OCI-LY1 (cell line): ENCODE data around the gene TP53RK.

Experiments
- H2AFZ ChIP-seq: fragments of 200-600 bp; sonication (generic), shearing (Covaris generic); 2 replicates; pipeline ENCODE4 v1.6.0; 2014; ENCODE audit warnings: antibody characterized with exemption, mild to moderate bottlenecking, low read length
- H3F3A ChIP-seq: fragments of 200-600 bp; sonication (generic), shearing (Covaris generic); 2 replicates; pipeline ENCODE4 v1.6.0; 2014; ENCODE audit warnings: mild to moderate bottlenecking, antibody characterized with exemption, low read length, moderate library complexity; ENCODE audit not compliant: insufficient read depth
- H3K27ac ChIP-seq: fragments of 200-600 bp; sonication (generic); 2 replicates; pipeline ENCODE4 v1.5.1; 2014; ENCODE audit warnings: low read length, mixed run types, mild to moderate bottlenecking, low read depth; ENCODE audit not compliant: poor library complexity, severe bottlenecking
- H3K27me3 ChIP-seq: fragments of 200-600 bp; sonication (generic); 2 replicates; pipeline ENCODE4 v1.6.0; 2014; ENCODE audit warnings: antibody characterized with exemption, mild to moderate bottlenecking, low read length, moderate library complexity; ENCODE audit not compliant: insufficient read depth
- H3K36me3 ChIP-seq: fragments of 200-600 bp; sonication (generic); 2 replicates; pipeline ENCODE4 v1.6.1; 2014; ENCODE audit warnings: mild to moderate bottlenecking, antibody characterized with exemption, low read length, moderate library complexity, mixed read lengths; ENCODE audit not compliant: insufficient read depth
- H3K4me1 ChIP-seq: fragments of 200-600 bp; sonication (generic); 2 replicates; pipeline ENCODE4 v1.5.1; 2014; ENCODE audit warnings: mild to moderate bottlenecking, low read length, moderate library complexity; ENCODE audit not compliant: insufficient read depth, severe bottlenecking
- H3K4me2 ChIP-seq: fragments of 200-600 bp; sonication (generic), shearing (Covaris generic); 2 replicates; pipeline ENCODE4 v1.6.1; 2014; ENCODE audit warnings: low read length
- H3K4me3 ChIP-seq: fragments of 200-600 bp; sonication (generic); 2 replicates; pipeline ENCODE4 v1.5.1; 2014; ENCODE audit warnings: low read length, low read depth, mild to moderate bottlenecking, mixed read lengths; ENCODE audit not compliant: poor library complexity, severe bottlenecking
- H3K79me2 ChIP-seq: fragments of 200-600 bp; shearing (Covaris generic); 2 replicates; pipeline ENCODE4 v1.6.1; 2016; ENCODE audit warnings: mixed run types, low read length, mixed read lengths; ENCODE audit not compliant: insufficient read depth
- H3K9ac ChIP-seq: fragments of 200-600 bp; sonication (generic), shearing (Covaris generic); 2 replicates; pipeline ENCODE4 v1.6.1; 2014; ENCODE audit warnings: mild to moderate bottlenecking, low read length, mixed read lengths
- H3K9me2 ChIP-seq: fragments of 200-600 bp; sonication (generic), shearing (Covaris generic); 2 replicates; pipeline ENCODE4 v1.6.1; 2014; ENCODE audit warnings: low read depth, mild to moderate bottlenecking, low read length, mixed read lengths
- H3K9me3 ChIP-seq: fragments of 200-600 bp; shearing (Covaris generic); 2 replicates; pipeline ENCODE4 v1.6.1; 2014; ENCODE audit warnings: low read length, mixed read lengths
- H4K20me1 ChIP-seq: fragments of 200-600 bp; sonication (generic), shearing (Covaris generic); 2 replicates; pipeline ENCODE4 v1.6.0; 2016; ENCODE audit warnings: mild to moderate bottlenecking, low read length; ENCODE audit not compliant: insufficient read depth
- EZH2 ChIP-seq: fragments of 200-600 bp; sonication (generic), shearing (Covaris generic); IDR thresholded peaks from 2 replicates; pipeline ENCODE4 v1.8.0; 2017; ENCODE audit warnings: borderline replicate concordance, mixed run types, mild to moderate bottlenecking, antibody characterized with exemption, low read length, moderate library complexity, mixed read lengths
- TF ChIP-seq, protein P1 (sequence below): fragments of 200-600 bp; sonication (generic), shearing (Covaris generic); IDR thresholded peaks from 2 replicates; pipeline ENCODE4 v1.5.1; 2017; ENCODE audit warnings: mild to moderate bottlenecking, antibody characterized with exemption, low read length, moderate library complexity, mixed read lengths

The TP53RK gene

DNA sequence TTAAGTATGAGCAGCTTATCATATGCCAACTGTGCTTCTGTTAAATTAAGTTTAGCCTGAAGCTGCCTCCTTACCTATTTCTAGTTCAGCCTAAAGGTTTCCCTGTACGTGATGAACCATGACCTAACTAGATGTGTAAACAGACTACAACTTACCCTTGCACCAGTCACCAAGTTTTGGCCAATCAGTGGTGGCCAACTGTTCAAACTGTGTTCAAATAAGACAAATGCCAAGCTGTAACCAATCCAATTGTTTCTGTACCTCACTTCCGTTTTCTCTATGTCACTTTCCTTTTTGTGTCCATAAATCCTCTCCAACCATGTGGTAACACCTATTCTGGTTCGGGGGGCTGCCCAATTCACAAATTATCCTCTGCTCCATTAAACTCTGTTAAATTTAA, 14.2 kb upstream of the TP53RK start:
- Histone ChIP-seq H3K27ac (no peak overlapping the region), H3K36me3 (no peaks in the 10 kb centered on the region; the same call in 1 of the 2 replicates), H3K9me3 (peaks cover 5% of the 10 kb centered on the region; the same call in 1 of the 2 replicates), H4K20me1 (no peaks in the 10 kb centered on the region), H3K9me2 (no peaks in the 10 kb centered on the region), H3K9ac (no peak overlapping the region), H3K27me3 (peaks cover 6% of the 10 kb centered on the region; the same call in 1 of the 2 replicates), H3K4me1 (no peaks in the 10 kb centered on the region), H3K79me2 (no peaks in the 10 kb centered on the region), H3K4me3 (no peak overlapping the region), H3F3A (no peaks in the 10 kb centered on the region), H3K4me2 (no peak overlapping the region), H2AFZ (no peak overlapping the region)
- TF ChIP-seq, protein P1, sequence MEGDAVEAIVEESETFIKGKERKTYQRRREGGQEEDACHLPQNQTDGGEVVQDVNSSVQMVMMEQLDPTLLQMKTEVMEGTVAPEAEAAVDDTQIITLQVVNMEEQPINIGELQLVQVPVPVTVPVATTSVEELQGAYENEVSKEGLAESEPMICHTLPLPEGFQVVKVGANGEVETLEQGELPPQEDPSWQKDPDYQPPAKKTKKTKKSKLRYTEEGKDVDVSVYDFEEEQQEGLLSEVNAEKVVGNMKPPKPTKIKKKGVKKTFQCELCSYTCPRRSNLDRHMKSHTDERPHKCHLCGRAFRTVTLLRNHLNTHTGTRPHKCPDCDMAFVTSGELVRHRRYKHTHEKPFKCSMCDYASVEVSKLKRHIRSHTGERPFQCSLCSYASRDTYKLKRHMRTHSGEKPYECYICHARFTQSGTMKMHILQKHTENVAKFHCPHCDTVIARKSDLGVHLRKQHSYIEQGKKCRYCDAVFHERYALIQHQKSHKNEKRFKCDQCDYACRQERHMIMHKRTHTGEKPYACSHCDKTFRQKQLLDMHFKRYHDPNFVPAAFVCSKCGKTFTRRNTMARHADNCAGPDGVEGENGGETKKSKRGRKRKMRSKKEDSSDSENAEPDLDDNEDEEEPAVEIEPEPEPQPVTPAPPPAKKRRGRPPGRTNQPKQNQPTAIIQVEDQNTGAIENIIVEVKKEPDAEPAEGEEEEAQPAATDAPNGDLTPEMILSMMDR, result no peak
- no peak for TF ChIP-seq EZH2

DNA sequence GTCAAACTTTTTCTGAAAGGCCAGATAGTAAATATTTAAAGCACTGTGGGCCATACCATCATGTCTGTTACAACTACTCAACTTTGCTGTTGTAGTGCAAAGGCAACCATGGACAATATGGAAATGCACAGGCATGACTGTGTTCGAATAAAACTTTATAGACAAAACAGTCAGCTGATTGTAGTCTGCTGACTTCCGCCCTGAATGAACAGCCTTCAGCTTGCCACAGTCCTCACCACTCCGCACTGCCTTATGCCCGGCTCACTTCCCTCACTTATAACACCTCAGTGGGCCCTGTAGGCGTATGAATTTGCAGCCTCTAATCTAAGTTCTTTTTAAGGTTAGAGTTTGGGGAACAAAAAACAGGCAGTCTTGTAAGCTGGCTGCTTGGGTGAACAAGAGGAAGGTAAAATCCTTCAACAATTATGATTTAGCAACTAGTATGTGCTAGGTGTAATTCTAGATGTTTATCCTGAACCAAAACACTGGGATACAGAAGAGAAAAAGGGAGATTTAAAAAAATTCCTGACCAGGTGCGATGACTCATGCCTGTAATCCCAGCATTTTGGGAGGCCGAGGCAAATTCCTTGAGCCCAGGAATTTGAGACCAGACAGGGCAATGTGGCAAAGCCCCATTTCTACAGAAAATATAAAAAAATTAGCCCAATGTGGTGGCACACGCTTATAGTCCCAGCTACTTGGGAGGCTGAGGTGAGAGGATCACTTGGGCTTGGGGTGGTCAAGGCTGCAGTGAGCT, 13.4 kb upstream of the TP53RK start:
- Histone ChIP-seq H3K36me3 (no peaks in the 10 kb centered on the region; the same call in 1 of the 2 replicates), H3K27me3 (peaks cover 9% of the 10 kb centered on the region; the same call in 1 of the 2 replicates), H4K20me1 (no peaks in the 10 kb centered on the region), H3K4me2 (no peak overlapping the region), H3K9me2 (no peaks in the 10 kb centered on the region), H3F3A (no peaks in the 10 kb centered on the region), H3K9ac (no peak overlapping the region), H3K9me3 (peaks cover 5% of the 10 kb centered on the region; the same call in 1 of the 2 replicates), H2AFZ (no peak overlapping the region), H3K27ac (no peak overlapping the region), H3K79me2 (no peaks in the 10 kb centered on the region), H3K4me1 (no peaks in the 10 kb centered on the region), H3K4me3 (no peak overlapping the region)
- TF ChIP-seq, protein P1, result no peak
- TF ChIP-seq EZH2, result no peak

DNA sequence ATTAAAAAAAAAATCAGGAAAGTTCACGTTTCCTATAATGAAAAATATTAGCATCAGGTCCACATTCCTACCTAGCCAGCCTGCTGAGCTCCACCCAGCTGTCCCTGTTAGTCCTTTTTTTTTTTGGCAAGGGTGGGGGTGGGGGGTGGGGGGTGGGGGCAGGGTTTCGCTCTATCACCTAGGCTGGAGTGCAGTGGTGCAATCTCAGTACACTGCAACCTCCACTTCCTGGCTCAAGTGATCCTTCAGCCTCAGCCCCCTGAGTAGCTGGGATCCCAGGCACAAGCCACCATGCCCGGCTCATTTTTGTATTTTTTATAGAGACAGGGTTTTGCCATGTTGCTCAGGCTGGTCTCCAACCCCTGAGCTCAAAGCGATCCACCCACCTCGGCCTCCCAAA, 12.7 kb upstream of the TP53RK start:
- no peak overlapping the region for H3K9ac ChIP-seq
- no peak overlapping the region for H2AFZ ChIP-seq
- TF ChIP-seq, protein P1, result no peak
- TF ChIP-seq EZH2, result no peak
- H3F3A ChIP-seq, result no peaks in the 10 kb centered on the region
- H3K9me3 ChIP-seq, result peaks cover 2% of the 10 kb centered on the region; the same call in 1 of the 2 replicates
- no peaks in the 10 kb centered on the region for H3K79me2 ChIP-seq
- no peak overlapping the region for H3K27ac ChIP-seq
- H3K4me1 ChIP-seq, result no peaks in the 10 kb centered on the region
- H3K4me3 ChIP-seq, result no peak overlapping the region
- no peaks in the 10 kb centered on the region; the same call in 1 of the 2 replicates for H3K36me3 ChIP-seq
- no peak overlapping the region for H3K4me2 ChIP-seq
- no peaks in the 10 kb centered on the region for H4K20me1 ChIP-seq
- no peaks in the 10 kb centered on the region for H3K9me2 ChIP-seq
- peaks cover 12% of the 10 kb centered on the region; the same call in 1 of the 2 replicates for H3K27me3 ChIP-seq
